Cardiac muscle cell (in vitro differentiated cells and primary cell): ENCODE results near the gene REXO4. TPM values are rescaled to one million over a fixed set of nuclear protein-coding genes. Genes with fewer than 3 reads are reported as not detected.
"Not testable (repeated sequence)": the region's sequence is repeated elsewhere in the genome, so short reads cannot be mapped to it uniquely, and the experiment has no call there.

ENCODE experiments used
- DNase-seq, 2 donors: peaks; one replicate each; pipeline versions ENCODE4 v3.0.0 to v3.0.0-alpha.2; 2010 to 2017; ENCODE audit warnings: low read depth in 1 of 2, low spot score in 1 of 2
- H3K27ac ChIP-seq: fragments of 200-600 bp; sonication (generic); 2 replicates; pipeline ENCODE4 v1.5.1; 2016
- H3K27me3 ChIP-seq: fragments of 200-600 bp; sonication (generic); 2 replicates; pipeline ENCODE4 v1.6.0; 2016; ENCODE audit warnings: control low read depth
- H3K36me3 ChIP-seq: fragments of 200-600 bp; sonication (generic); 2 replicates; pipeline ENCODE4 v1.5.1; 2016; ENCODE audit warnings: control low read depth
- H3K4me1 ChIP-seq: fragments of 200-600 bp; sonication (generic); 2 replicates; pipeline ENCODE4 v1.8.1; 2017; ENCODE audit warnings: low read depth, mild to moderate bottlenecking, mixed run types
- H3K4me3 ChIP-seq: fragments of 200-600 bp; sonication (generic); 2 replicates; pipeline ENCODE4 v1.5.1; 2016; ENCODE audit warnings: mild to moderate bottlenecking
- H3K9me3 ChIP-seq: fragments of 200-600 bp; sonication (generic); 2 replicates; pipeline ENCODE4 v1.5.1; 2017; ENCODE audit warnings: low read depth, mild to moderate bottlenecking, control low read depth
- polyA plus RNA-seq: library from polyadenylated mRNA; unstranded; fragments of >200 nt; fragmentation: Nextera tagmentation; extraction: Ambion mirVana; gene quantifications from 2 replicates; pipeline ENCODE4 v1.2.1, GENCODE V29; 2016
- total RNA-seq: library from RNA; depleted of rRNA; stranded (reverse); fragments of >200 nt; gene quantifications from 2 replicates; pipeline ENCODE4 v1.2.3, GENCODE V29; 2016
- TF ChIP-seq, protein P1 (sequence below): IDR thresholded peaks from 2 replicates; pipeline ENCODE4 v1.5.1; 2012; ENCODE audit warnings: low read depth, mild to moderate bottlenecking, low read length

The REXO4 gene
- total and polyA plus RNA-seq, 2 experiments from 2014 or later, result 27.1 to 50.2 TPM

DNA sequence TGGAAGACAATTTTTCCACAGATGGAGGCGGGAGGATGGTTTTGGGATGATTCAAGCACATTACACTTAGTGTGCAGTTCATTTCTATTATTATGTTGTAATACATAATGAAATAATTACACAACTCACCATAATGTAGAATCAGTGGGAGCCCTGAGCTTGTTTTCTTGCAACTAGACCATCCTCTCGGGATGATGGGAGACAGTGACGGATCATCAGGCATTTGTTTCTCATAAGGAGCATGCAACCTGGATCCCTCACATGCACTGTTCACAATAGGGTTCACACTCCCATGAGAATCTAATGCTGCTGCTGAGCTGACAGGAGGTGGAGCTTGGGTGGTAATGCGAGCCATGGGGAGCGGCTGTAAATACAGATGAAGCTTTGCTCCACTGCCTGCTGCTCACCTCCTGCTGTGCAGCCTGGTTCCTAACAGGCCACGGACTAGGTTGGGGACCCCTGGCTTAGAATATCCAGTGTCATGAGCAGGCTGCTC lies 40.0 kb downstream of the REXO4 start:
- Histone ChIP-seq H3K27me3 (no peaks in the 10 kb centered on the region), H3K4me3 (no peak overlapping the region), H3K4me1 (no peaks in the 10 kb centered on the region), H3K9me3 (no peaks in the 10 kb centered on the region), H3K36me3 (peaks cover 4% of the 10 kb centered on the region), H3K27ac (no peak overlapping the region)
- TF ChIP-seq, protein P1, sequence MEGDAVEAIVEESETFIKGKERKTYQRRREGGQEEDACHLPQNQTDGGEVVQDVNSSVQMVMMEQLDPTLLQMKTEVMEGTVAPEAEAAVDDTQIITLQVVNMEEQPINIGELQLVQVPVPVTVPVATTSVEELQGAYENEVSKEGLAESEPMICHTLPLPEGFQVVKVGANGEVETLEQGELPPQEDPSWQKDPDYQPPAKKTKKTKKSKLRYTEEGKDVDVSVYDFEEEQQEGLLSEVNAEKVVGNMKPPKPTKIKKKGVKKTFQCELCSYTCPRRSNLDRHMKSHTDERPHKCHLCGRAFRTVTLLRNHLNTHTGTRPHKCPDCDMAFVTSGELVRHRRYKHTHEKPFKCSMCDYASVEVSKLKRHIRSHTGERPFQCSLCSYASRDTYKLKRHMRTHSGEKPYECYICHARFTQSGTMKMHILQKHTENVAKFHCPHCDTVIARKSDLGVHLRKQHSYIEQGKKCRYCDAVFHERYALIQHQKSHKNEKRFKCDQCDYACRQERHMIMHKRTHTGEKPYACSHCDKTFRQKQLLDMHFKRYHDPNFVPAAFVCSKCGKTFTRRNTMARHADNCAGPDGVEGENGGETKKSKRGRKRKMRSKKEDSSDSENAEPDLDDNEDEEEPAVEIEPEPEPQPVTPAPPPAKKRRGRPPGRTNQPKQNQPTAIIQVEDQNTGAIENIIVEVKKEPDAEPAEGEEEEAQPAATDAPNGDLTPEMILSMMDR, result no peak
- DNase-seq, result peak in 1 of 2 donors; percentile 36

DNA sequence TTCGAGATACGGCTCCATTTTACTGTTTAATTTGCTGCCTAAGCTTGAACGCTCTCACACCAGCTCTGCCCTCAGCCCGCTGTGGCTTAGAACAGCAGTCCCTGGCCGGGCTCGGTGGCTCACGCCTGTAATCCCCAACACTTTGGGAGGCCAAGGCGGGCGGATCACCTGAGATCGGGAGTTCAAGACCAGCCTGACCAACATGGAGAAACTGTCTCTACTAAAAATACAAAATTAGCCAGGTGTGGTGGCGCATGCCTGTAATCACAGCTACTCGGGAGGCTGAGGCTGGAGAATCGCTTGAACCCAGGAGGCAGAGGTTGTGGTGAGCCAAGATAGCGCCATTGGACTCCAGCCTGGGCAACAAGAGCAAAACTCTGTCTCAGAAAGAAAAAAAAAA lies 40.5 kb downstream of the REXO4 start:
- not testable (repeated sequence) for H3K27me3 ChIP-seq, H3K4me1 ChIP-seq, H3K4me3 ChIP-seq, H3K9me3 ChIP-seq, H3K36me3 ChIP-seq, DNase-seq, H3K27ac ChIP-seq

DNA sequence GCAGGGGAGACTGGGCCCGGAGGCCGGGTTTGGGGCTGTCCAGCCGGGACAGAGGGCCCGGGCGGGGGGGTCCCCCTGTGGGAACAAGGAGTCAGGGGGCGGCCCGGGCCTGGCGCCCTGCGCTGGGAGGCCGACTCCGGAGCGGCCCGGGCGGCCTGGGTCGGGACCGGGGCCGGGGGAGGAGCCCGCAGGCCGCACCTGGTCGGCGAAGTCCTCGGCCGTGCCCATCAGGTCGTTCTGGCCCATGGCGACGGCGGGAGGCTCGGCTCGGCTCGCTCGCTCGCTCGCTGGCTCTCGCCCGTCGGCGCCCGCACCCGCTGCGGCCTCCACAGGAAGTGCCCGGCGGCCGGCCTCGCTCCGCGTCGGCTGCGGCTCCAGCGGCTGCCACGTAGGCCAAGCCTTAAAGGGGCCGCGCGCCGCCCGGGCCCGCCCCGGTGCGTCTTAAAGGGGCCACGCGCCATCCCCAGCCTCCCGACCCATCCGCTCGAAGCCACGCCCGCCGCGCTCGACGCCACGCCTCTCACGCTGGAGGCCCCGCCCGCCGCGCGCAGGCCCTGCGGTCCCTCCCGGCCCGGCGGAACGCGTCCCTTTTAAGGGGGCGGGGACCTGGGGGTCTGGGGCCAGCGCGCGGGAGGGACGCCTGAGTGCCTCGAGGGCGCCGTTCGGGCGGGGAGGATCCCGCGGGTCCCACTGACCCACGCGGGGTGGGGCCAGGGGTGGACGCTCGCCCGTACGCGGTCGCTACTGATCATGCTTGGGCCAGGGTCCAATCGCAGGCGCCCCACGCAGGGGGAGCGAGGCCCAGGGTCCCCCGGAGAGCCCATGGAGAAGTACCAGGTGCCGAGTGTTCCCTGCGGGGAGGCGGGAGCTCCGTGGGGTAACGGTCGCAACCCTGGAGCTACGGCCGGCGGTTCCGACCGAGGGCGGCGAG lies 41.8 kb downstream of the REXO4 start, which contains the start of the genes STKLD1 and SURF4:
Gene STKLD1 (plus strand): TSS at position 643 of the 931 bp plus-strand sequence. CDS start 108 bp downstream, at position 751.
Gene SURF4 (minus strand): TSS at position 337 of the 931 bp plus-strand sequence. CDS start 91 bp downstream, at position 246.
- TF ChIP-seq, protein P1, result no peak
- Histone ChIP-seq H3K27ac (peak within 1 kb of the TSS; percentile 99), H3K9me3 (no peaks in the 10 kb centered on the region), H3K36me3 (peaks cover 9% of the 10 kb centered on the region), H3K27me3 (no peaks in the 10 kb centered on the region), H3K4me1 (no peaks in the 10 kb centered on the region), H3K4me3 (peak within 1 kb of the TSS; percentile 98)
- peak; percentile 99 for DNase-seq

DNA sequence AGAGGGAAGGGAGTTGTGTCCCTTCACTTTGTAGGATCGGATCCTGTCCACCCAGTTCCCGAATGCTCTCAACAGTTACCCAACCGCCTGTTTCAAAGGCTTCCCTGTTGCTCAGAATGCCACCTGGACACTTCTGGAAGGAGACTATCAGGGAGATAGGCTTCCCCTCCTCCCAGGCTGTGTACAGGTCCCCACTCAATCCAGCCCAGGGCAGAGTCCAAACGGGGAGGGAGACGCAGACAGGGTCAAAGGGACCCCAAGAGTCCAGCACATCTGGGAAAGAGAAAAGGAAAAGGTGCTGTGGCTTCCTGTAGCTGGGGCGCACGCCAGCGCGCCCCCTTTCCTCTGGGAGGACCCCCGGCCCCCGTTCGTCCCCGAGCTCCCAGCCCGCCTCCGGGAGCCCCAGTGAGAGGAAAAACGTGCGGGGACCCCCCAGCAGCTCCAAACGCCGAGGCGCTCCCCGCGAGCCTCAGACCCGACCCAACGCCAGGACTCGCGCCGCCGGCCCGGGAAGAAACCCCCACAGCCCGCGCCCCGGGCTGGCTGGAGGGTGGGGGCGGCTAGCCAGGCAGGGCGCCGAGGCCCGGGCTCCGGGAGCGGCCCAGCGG lies 42.6 kb downstream of the REXO4 start:
- peak; percentile 41 to 43 for DNase-seq
- TF ChIP-seq, protein P1, result no peak
- no peaks in the 10 kb centered on the region for H3K9me3 ChIP-seq
- H3K27me3 ChIP-seq, result no peaks in the 10 kb centered on the region
- peak overlapping the region; percentile 98 for H3K4me3 ChIP-seq
- peaks cover 14% of the 10 kb centered on the region for H3K36me3 ChIP-seq
- no peaks in the 10 kb centered on the region for H3K4me1 ChIP-seq
- H3K27ac ChIP-seq, result peak overlapping the region; percentile 99

DNA sequence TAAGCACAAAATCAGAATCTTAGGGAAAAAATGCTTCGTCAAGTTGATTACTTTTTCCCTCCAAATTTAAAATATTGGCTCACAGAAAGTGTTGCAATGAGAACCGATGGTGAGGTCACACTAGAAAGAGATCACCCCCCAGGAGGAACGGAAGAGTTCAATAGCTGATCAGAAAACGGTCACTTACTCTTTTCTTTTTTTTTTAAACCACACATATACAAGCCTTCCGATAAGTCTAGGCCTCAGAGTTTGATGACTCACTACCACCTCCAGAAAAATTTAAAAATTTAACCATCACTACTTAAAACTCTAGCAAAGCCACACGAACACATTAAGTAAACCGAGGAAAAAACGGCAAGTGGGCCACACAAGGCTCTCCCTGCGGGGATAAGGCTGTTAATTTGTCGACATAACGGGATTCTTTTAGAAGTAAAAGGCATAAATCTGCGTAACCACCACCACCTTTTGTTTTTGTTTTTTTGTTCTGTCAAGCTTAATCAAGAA lies 43.1 kb downstream of the REXO4 start:
- Histone ChIP-seq H3K4me3 (peak overlapping the region; percentile 98), H3K27me3 (no peaks in the 10 kb centered on the region), H3K27ac (peak overlapping the region; percentile 99)

More for the DNA sequence above, 43.1 kb downstream of the REXO4 start:
- H3K4me1 ChIP-seq, result no peaks in the 10 kb centered on the region
- peak in 1 of 2 donors; percentile 53 for DNase-seq
- TF ChIP-seq, protein P1, result no peak
- H3K36me3 ChIP-seq, result peaks cover 14% of the 10 kb centered on the region
- H3K9me3 ChIP-seq, result no peaks in the 10 kb centered on the region
